T-helper 2 cell treated with Interferon-gamma antibody and Interleukin-4, amounts not matched to agents 5 μg/mL and 100 μg/mL, for 36 hours (primary cell): Measurements from ENCODE around the gene CORIN.
"Not testable (repeated sequence)": the region's sequence is repeated elsewhere in the genome, so short reads cannot be mapped to it uniquely, and the experiment has no call there.

ENCODE experiments used
- DNase-seq: peaks from one replicate; pipeline ENCODE4 v3.0.0; 2021; ENCODE audit warnings: low spot score
- H3K27ac Mint-ChIP-seq: one replicate; pipeline ENCODE4 v1.8.0; 2021; ENCODE audit warnings: mild to moderate bottlenecking, mixed read lengths
- H3K27me3 Mint-ChIP-seq: one replicate; pipeline ENCODE4 v1.8.0; 2021; ENCODE audit warnings: low read depth, mixed read lengths
- H3K36me3 Mint-ChIP-seq: one replicate; pipeline ENCODE4 v1.8.0; 2021; ENCODE audit warnings: low read depth, mixed read lengths
- H3K4me1 Mint-ChIP-seq: one replicate; pipeline ENCODE4 v1.8.0; 2021; ENCODE audit warnings: low read depth, mixed read lengths
- H3K4me3 Mint-ChIP-seq: one replicate; pipeline ENCODE4 v1.8.0; 2022; ENCODE audit warnings: mild to moderate bottlenecking, moderate library complexity, mixed read lengths
- H3K9me3 Mint-ChIP-seq: one replicate; pipeline ENCODE4 v1.8.0; 2021; ENCODE audit warnings: mixed read lengths

CORIN gene

DNA sequence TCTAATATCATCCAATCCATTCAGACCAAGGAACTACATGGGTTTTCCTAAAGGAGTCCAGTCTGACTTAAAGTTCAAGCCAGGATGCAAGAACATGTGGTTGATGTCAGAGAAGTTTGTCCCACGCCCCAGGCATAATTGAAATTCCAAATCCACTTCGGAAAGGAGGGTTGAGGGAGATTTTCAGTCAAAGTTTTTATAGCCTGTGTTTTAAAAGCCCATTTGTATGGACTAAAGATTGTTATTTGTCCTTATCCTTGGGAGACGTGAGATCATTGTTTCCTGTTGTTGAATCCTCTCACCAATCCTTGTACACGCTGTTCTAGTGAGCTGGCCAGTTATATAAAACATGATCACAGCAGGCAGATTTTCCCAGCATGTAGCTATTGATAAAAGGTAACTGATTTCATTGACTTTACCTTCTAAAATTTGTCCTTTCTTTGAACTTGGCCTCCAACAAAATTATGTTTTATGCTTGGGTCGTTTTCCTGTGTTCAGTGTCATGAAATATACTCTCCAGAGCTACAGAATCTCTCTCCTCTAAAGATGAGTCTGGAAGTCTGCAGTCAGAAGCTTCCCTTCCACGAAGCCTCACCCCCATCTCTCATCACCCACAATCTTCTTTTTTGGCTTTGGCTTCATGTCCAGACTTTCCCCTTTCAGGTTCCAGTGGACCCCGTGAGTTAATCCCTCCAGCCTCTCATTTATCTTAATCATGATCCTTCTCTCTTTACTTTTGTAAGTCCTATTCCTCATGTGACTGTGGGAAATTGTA is 259.9 kb downstream of the CORIN start:
- DNase-seq: no peak
- H3K4me1 Mint-ChIP-seq: no peaks in the 10 kb centered on the region
- no peaks in the 10 kb centered on the region for H3K27me3 Mint-ChIP-seq
- no peaks in the 10 kb centered on the region for H3K36me3 Mint-ChIP-seq
- no peak overlapping the region for H3K4me3 Mint-ChIP-seq
- H3K9me3 Mint-ChIP-seq: no peaks in the 10 kb centered on the region
- no peak overlapping the region for H3K27ac Mint-ChIP-seq

GRCh38 chr4:47572981-47573380 is 264.9 kb downstream of the CORIN start:
- Mint-ChIP-seq H3K36me3 (no peaks in the 10 kb centered on the region), H3K9me3 (no peaks in the 10 kb centered on the region)

GRCh38 chr4:47570816-47571215 is 267.1 kb downstream of the CORIN start:
- Mint-ChIP-seq H3K27ac (no peak overlapping the region), H3K27me3 (peaks cover 2% of the 10 kb centered on the region), H3K36me3 (no peaks in the 10 kb centered on the region), H3K4me3 (no peak overlapping the region), H3K4me1 (no peaks in the 10 kb centered on the region), H3K9me3 (no peaks in the 10 kb centered on the region)
- DNase-seq: no peak

More at GRCh38 chr4:47572981-47573380, 264.9 kb downstream of the CORIN start:
- Mint-ChIP-seq H3K27me3 (peaks cover 2% of the 10 kb centered on the region), H3K4me1 (no peaks in the 10 kb centered on the region), H3K4me3 (no peak overlapping the region), H3K27ac (no peak overlapping the region)
- DNase-seq: no peak

DNA sequence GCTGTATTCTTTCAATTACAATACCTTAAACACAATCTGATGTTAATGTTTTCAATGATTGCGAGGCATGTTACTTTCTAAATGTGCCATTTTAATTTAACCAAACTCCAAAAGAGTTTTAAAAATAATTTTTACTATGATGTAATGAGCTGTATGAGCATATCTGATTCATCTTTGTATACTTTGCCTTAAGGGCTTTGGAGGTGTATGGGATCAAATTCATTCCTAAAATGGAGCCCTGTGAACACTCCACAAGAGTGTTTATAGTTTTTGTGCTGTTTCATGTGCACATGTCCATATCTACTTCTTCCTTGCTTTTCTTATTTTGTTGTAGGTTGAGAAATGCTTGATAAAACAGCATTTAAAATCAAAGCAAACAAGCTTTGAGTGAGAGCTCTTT is 270.4 kb downstream of the CORIN start:
- Mint-ChIP-seq H3K27ac (no peak overlapping the region), H3K36me3 (no peaks in the 10 kb centered on the region), H3K9me3 (no peaks in the 10 kb centered on the region), H3K4me3 (no peak overlapping the region), H3K4me1 (peaks cover 9% of the 10 kb centered on the region), H3K27me3 (peaks cover 4% of the 10 kb centered on the region)
- no peak for DNase-seq

- no peak overlapping the region for H3K27ac Mint-ChIP-seq
- no peak overlapping the region for H3K4me3 Mint-ChIP-seq
- H3K9me3 Mint-ChIP-seq: no peaks in the 10 kb centered on the region
- H3K4me1 Mint-ChIP-seq: peaks cover 14% of the 10 kb centered on the region
- no peak for DNase-seq
- H3K27me3 Mint-ChIP-seq: peaks cover 4% of the 10 kb centered on the region
- no peaks in the 10 kb centered on the region for H3K36me3 Mint-ChIP-seq
Measured at GRCh38 chr4:47566969-47567368, 270.9 kb downstream of the CORIN start.

- Mint-ChIP-seq H3K36me3 (no peaks in the 10 kb centered on the region), H3K27ac (no peak overlapping the region), H3K9me3 (no peaks in the 10 kb centered on the region), H3K27me3 (peaks cover 4% of the 10 kb centered on the region), H3K4me3 (no peak overlapping the region), H3K4me1 (peaks cover 17% of the 10 kb centered on the region)
- DNase-seq: no peak
Measured at GRCh38 chr4:47566566-47566965, 271.3 kb downstream of the CORIN start.

DNA sequence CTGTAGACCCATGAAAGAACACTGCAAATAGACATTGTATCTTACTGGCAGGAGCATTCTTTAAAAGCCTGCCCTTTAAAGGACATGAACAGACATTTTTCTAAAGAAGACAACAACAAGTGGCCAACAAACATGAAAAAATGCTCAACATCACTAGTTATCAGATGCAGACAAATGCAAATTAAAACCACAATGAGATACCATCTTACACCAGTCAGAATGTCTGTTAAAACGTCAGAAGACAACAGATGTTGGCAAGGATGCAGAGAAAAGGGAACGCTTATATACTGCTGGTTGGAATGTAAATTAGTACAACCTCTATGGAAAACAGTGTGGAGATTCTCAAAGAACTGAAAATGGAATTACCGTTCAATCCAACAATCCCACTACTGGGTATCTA is 275.6 kb downstream of the CORIN start:
- Mint-ChIP-seq H3K27me3 (peaks cover 2% of the 10 kb centered on the region), H3K27ac (no peak overlapping the region), H3K4me1 (peaks cover 20% of the 10 kb centered on the region), H3K36me3 (no peaks in the 10 kb centered on the region), H3K4me3 (no peak overlapping the region), H3K9me3 (no peaks in the 10 kb centered on the region)
- no peak for DNase-seq

DNA sequence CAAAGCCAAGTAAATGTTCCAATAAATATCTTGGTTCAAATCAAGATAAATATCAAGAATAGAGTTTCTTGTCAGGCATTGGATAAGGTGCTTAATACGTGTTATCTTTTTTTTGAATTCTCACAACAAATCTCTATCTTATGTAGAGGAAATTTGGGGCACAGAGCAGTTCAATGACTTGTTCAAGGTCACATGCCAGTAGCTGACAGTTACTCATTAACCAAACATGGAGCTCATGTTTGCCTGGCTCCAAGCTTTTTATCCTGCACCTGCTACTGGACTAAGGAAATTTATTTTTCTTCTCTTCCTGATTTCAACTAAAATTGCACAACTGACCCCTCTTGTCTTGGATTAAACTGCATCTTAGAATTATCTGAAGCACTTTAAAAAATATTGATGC is 276.5 kb downstream of the CORIN start:
- peaks cover 20% of the 10 kb centered on the region for H3K4me1 Mint-ChIP-seq
- no peak overlapping the region for H3K4me3 Mint-ChIP-seq
- no peaks in the 10 kb centered on the region for H3K9me3 Mint-ChIP-seq
- peaks cover 2% of the 10 kb centered on the region for H3K27me3 Mint-ChIP-seq
- H3K36me3 Mint-ChIP-seq: no peaks in the 10 kb centered on the region
- no peak overlapping the region for H3K27ac Mint-ChIP-seq
- DNase-seq: no peak

DNA sequence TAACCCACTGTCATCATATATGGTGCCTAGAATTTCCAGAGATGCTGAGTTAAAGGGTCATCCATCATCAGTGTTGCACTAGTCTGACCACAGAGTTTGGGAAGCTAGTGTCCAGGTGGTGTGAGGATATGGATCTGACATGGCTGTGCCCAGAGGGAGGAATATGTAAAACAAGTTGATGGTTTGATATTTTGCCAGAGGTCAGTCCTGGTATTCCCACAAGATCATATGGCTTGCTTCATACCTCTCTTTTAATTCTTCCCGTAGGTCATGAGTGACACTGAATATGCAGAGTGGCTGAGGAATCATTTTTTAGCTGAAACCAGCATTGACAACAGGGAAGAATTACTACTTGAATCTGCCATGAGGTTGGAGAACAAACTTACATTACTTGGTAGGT is 277.2 kb downstream of the CORIN start:
- Mint-ChIP-seq H3K9me3 (no peaks in the 10 kb centered on the region), H3K4me3 (no peak overlapping the region), H3K27ac (no peak overlapping the region), H3K4me1 (peaks cover 20% of the 10 kb centered on the region), H3K36me3 (no peaks in the 10 kb centered on the region), H3K27me3 (peaks cover 2% of the 10 kb centered on the region)
- no peak for DNase-seq

GRCh38 chr4:47557255-47557654 is 280.6 kb downstream of the CORIN start:
- Mint-ChIP-seq H3K27me3 (no peaks in the 10 kb centered on the region), H3K4me3 (no peak overlapping the region), H3K36me3 (no peaks in the 10 kb centered on the region), H3K4me1 (peaks cover 8% of the 10 kb centered on the region), H3K9me3 (no peaks in the 10 kb centered on the region), H3K27ac (no peak overlapping the region)
- no peak for DNase-seq

- DNase-seq, H3K27me3 Mint-ChIP-seq, H3K4me3 Mint-ChIP-seq, H3K9me3 Mint-ChIP-seq, H3K27ac Mint-ChIP-seq, H3K4me1 Mint-ChIP-seq, H3K36me3 Mint-ChIP-seq: not testable (repeated sequence)
Measured at GRCh38 chr4:47555920-47556319, 281.9 kb downstream of the CORIN start.

DNA sequence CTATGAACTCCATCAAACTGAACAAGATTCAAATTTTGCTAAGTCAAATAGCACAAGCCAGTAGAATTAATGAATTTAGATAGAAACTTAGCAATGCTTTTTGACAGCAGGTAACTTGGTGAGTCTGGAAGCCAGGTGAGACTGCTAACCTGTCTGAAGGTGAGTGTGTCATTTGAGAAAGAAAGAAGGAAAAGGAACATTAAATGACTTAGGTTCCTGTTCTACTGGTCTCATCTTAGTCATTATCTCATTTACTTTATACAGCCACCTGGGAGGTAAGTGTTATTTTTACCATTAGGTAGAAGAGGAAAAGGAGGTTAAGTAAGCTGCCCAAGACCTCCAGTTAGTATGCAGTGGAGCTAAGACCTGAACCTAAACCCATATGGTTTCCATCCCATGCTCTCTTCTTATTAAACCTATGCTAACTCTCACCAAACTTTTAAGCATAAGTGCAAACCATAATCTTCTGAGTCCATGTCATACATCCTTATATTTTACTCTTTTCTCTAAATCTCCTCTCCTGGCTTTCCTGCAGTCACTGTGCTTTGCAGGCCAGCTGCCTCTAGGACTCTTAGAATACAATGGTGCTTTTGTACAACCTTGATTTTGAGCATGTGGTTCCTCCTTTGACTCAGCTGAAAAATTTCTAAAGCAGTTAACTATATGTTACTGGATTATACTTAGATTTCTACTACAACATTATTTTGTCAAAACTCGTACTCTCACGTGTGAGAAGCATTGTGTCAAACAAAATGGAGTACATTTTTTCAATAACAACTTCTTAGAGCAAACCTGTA is 284.3 kb downstream of the CORIN start:
- Mint-ChIP-seq H3K36me3 (no peaks in the 10 kb centered on the region), H3K27ac (no peak overlapping the region), H3K4me3 (no peak overlapping the region), H3K27me3 (no peaks in the 10 kb centered on the region), H3K4me1 (no peaks in the 10 kb centered on the region), H3K9me3 (no peaks in the 10 kb centered on the region)
- DNase-seq: no peak

DNA sequence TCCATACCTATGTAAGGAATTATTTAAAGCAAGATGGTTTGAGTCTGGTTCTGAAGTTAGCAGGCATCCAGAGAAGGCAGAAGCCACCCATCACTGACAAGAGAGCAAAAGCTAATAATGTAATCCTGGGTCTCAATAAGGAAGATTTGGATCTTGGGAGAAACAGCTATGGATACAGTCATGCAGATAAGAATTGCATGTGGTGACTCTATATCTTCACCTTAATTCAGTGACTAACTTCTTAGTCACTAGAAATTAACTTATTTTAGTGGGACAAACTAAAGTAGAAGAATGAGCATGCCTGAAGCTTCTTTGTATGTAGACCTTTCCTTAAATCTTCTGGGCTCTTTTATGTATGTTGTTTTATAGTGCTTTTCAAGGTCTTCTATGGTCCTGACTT is 286.2 kb downstream of the CORIN start:
- Mint-ChIP-seq H3K9me3 (no peaks in the 10 kb centered on the region), H3K4me3 (no peak overlapping the region), H3K27me3 (no peaks in the 10 kb centered on the region), H3K36me3 (no peaks in the 10 kb centered on the region), H3K4me1 (no peaks in the 10 kb centered on the region), H3K27ac (no peak overlapping the region)
- DNase-seq: no peak

DNA sequence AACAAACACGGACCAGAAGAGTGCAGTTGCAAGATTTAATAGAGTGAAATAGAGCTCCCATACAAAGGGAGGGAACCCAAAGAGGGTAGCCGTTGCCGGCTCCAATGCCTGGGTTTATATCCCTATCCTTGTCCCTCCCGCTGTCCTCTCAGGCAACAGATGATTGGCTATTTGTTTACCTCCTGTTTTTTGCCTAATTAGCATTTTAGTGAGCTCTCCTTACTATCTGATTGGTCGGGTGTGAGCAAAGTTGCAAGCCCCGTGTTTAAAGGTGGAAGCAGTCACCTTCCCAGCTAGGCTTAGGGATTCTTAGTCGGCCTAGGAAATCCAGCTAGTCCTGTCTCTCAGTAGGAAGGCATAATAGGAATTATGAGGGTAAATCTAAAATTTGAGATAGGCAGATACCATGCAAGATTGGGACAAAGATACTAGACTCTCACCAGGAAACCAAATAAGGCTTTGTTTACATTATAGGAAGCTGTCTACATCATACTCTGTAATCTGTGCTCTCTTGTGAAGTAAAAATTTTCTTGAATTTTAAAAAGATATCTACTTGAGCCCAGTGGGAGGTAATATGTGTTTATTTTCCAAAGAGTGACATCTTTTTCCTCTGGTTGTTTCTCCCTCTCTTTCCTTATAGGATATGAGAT is 286.8 kb downstream of the CORIN start:
- DNase-seq: no peak
- Mint-ChIP-seq H3K36me3 (no peaks in the 10 kb centered on the region), H3K27me3 (no peaks in the 10 kb centered on the region), H3K4me3 (no peak overlapping the region), H3K27ac (no peak overlapping the region), H3K4me1 (no peaks in the 10 kb centered on the region), H3K9me3 (no peaks in the 10 kb centered on the region)
